AG10803 (cell line): ENCODE results near the gene TGM1.

Source experiments
- DNase-seq: peaks from one replicate; pipeline ENCODE4 v3.0.0; 2010; ENCODE audit warnings: low read depth
- H3K4me3 ChIP-seq: 2 replicates; pipeline ENCODE4 v1.5.1; 2011; ENCODE audit warnings: mild to moderate bottlenecking, low read length, control low read depth
- TF ChIP-seq, protein P1 (sequence below): conservative IDR thresholded peaks from 2 replicates; pipeline ENCODE4 v1.5.1; 2011; ENCODE audit warnings: mild to moderate bottlenecking, low read length, control low read depth, inconsistent platforms

Gene TGM1

DNA sequence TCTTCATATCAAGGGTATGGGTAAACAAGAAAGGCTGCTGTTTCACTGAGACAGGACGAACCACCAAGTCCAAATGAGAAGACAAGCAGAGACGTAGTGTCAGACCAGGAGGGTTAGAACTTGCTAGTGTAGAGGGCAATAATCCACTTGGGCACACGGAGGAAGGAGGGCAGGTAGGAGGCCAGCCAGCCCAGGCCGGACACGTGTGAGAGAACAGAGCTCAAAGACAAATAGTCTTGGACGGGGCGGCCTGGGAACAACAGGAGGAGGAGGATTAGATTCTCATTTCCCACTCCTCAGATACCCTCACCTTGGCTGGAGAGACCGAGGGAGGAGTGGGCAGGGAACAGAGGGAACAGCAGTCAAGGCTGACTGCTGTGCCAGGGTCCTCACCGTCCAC is 27.8 kb upstream of the TGM1 start:
- TF ChIP-seq, protein P1, sequence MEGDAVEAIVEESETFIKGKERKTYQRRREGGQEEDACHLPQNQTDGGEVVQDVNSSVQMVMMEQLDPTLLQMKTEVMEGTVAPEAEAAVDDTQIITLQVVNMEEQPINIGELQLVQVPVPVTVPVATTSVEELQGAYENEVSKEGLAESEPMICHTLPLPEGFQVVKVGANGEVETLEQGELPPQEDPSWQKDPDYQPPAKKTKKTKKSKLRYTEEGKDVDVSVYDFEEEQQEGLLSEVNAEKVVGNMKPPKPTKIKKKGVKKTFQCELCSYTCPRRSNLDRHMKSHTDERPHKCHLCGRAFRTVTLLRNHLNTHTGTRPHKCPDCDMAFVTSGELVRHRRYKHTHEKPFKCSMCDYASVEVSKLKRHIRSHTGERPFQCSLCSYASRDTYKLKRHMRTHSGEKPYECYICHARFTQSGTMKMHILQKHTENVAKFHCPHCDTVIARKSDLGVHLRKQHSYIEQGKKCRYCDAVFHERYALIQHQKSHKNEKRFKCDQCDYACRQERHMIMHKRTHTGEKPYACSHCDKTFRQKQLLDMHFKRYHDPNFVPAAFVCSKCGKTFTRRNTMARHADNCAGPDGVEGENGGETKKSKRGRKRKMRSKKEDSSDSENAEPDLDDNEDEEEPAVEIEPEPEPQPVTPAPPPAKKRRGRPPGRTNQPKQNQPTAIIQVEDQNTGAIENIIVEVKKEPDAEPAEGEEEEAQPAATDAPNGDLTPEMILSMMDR: no peak
- no peak overlapping the region for H3K4me3 ChIP-seq
- DNase-seq: no peak

DNA sequence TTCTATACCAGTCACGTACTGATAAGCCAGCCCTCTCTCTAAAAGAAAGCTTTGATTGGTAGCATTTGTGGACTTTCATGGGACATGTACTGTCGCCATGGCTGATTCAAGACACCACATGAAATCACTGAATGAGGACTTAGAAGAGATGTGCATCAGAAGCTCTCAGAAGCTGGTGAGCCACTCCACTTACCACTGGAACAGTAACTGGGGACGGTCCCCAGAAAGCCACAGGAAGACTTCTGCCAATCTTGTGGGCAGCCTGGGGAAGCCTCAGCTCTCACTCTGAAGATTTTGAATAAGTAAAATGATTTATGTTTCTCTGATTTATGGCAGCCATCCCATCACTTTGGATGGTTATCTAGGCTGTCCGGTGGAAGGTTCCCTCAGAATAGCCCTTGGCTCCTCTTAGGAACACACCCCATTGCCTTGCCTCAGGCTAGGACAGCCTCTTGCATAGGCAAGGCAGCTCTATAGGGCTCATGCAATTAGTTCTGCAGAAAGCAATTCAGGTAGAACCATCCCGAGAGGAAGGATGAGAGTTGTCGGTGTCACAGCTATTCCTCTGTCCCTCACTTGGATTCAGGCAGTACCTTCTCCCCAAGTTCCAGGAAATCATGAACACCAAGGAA is 26.8 kb upstream of the TGM1 start:
- H3K4me3 ChIP-seq: no peak overlapping the region
- TF ChIP-seq, protein P1: no peak
- DNase-seq: no peak

DNA sequence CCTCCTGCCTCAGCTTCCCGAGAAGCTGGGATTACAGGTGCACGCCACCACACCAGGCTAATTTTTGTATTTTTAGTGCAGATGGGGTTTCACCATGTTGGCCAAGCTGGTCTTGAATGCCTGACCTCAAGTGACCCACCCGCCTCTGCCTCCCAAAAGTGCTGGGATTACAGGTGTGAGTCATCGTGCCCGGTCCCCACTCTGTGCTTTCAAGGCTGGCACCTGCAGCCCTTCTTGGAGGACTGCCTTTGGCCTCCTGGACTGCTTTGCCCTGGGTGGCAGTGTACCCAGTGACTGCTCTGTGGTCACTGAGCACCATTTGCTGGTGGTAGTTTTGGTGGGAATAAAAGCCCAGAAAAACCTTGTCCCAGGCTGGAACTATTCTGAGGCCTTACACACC is 24.0 kb upstream of the TGM1 start:
- H3K4me3 ChIP-seq: no peak overlapping the region
- TF ChIP-seq, protein P1: no peak
- DNase-seq: no peak

DNA sequence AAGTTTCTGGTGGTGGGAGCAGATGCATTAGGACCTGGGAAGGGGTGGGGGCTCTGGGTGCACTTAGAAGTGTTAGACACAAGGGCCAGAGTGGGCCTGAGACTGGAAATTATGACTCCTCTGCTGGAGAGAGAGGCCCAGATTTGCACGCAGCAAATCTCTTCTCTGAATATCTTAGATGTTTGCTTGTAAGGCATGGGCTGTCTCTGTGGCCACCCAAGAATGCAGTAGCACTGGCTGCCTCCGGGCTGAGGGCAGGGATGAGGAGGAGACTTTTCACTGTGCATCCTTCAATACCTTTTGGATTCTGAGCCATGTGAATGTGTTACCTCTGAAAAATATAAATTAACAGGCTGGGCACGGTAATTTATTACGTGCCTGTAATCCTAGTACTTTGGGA is 22.4 kb upstream of the TGM1 start:
- TF ChIP-seq, protein P1: no peak

DNA sequence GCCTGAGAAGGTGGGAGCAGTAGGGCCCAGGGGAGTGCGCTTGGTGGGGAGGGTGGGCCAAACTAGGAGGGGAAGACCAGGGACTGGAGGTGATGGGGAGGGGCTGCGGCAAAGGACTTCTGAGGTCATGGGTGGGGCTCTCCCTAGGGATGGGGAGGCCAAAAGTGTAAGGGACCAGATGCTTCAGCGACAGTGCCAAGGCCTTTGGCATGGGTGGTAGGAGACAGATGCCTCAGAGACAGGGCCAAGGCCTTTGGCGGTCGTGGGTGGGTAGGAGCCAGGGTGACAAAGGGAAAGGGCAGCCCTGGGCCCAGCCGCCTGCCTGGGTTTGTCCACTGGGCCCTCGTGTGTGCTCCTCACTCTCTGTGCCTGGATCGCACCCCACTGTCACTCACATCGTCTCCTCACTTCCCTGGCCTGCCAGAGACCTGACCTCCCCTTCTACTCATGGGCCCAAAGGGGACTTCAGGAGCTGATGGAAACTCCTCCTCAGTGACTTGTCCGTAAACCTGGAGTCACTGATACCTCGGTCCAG is 21.6 kb upstream of the TGM1 start:
- TF ChIP-seq, protein P1: no peak
- H3K4me3 ChIP-seq: no peak overlapping the region
- DNase-seq: no peak

More for the DNA sequence above, 22.4 kb upstream of the TGM1 start:
- no peak overlapping the region for H3K4me3 ChIP-seq
- peak; percentile 45 for DNase-seq

DNA sequence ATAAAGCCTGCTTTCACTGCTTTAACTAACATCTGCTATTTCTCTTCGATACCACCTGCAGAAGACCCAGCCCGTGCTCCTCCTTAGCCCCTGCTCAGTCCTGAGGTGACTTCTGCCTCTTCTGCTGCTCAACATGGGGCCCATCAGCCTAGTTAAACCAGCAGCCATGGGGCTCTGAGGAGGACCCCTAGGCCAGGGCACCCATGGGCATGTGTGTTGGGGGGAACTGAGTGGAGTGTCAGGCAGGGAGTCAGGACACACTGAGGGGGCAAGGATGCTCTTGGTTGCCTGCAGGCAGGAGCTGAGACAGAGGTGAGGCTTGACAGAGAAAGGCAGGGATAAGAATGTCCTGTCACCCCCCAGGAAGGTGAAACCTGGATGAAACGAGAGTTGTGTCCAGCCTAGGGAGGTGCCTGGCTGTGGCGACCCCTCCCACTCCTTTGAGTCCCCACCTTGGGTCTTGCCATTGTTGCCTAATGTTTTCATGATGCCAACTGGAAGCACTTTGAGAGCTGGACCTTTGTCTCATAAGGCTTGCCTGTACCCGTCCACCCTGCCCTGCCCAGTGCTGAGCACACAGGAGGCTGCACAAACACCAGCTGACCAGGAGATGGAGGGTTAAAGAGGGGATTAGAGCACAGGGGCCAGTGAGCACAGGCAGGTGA is 21.0 kb upstream of the TGM1 start:
- no peak overlapping the region for H3K4me3 ChIP-seq
- DNase-seq: no peak
- TF ChIP-seq, protein P1: no peak

DNA sequence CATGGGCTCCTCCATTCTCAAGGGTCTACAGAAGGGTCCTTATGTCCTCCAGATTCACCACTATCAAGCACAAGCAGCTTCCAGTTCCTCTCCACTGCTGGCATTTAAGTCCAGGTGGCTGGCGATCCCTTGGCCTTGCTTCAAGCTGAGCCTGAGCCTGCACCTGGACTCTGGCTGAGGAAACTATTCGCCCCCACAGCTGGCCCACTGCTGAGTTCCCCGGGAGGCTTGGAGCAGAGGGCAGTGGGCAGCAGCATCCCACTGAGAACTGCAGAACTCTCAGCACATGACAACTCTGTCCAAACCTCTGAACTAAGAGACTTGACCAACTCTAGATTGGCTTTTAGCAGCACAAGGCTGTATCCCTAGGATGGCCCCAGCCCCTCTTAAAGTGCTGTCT is 19.8 kb upstream of the TGM1 start:
- no peak overlapping the region for H3K4me3 ChIP-seq
- TF ChIP-seq, protein P1: no peak
- no peak for DNase-seq
